B cell (primary cell): ENCODE results near the gene RET. TPM values are rescaled to one million over a fixed set of nuclear protein-coding genes. Genes with fewer than 3 reads are reported as not detected.

Experiments
- ATAC-seq: fragments of 200-7000 bp; cut with Tn5 transposase; one replicate; pipeline ENCODE4 v1.10.0; 2021; ENCODE audit warnings: low read depth, mild to moderate bottlenecking, moderate number of reproducible peaks, moderate library complexity
- CTCF ChIA-PET: fragments of 350-600 bp; sonication (Branson Sonifier 250); formaldehyde crosslinking; loops from one replicate; lab custom pipeline; 2021; ENCODE audit warnings: antibody characterized with exemption, inconsistent platforms; lab: Charles Lee
- POLR2A ChIA-PET: fragments of 350-600 bp; sonication (Branson Sonifier 250); formaldehyde crosslinking; loops from one replicate; lab custom pipeline; 2021; ENCODE audit warnings: antibody characterized with exemption; lab: Charles Lee
- DNase-seq: peaks from one replicate; pipeline ENCODE4 v3.0.0; 2013
- H2AFZ ChIP-seq: 2 replicates; pipeline ENCODE4 v1.6.1; 2012; ENCODE audit warnings: mild to moderate bottlenecking, low read depth, low read length; ENCODE audit not compliant: insufficient read depth, poor library complexity, severe bottlenecking
- H3K27ac ChIP-seq, 2 donors: 1 replicate in 1 of 2; 2 replicates in 1 of 2; pipeline ENCODE4 v1.5.1; 2012 to 2013; ENCODE audit warnings: low read length in 2 of 2, mild to moderate bottlenecking in 2 of 2, moderate library complexity in 1 of 2
- H3K27me3 ChIP-seq, 4 experiments: fragments of 200-600 bp in 1 of 4; sonication (generic) in 1 of 4; replicated peaks in 1 of 4; 1 replicate in 2 of 4; 2 replicates in 2 of 4; pipeline versions ENCODE4 v1.6.1 to v1.7.0; 2013 to 2016; ENCODE audit warnings: low read length in 3 of 4, mild to moderate bottlenecking in 2 of 4, mixed read lengths in 1 of 4, moderate library complexity in 1 of 4; ENCODE audit not compliant: insufficient read depth in 4 of 4, control insufficient read depth in 3 of 4; ENCODE audit errors: control extremely low read depth in 1 of 4
- H3K36me3 ChIP-seq, 2 experiments: replicated peaks in 1 of 2; 1 replicate in 1 of 2; 2 replicates in 1 of 2; pipeline versions ENCODE4 v1.6.1 to v1.7.1; 2013; ENCODE audit warnings: low read length in 1 of 2; ENCODE audit not compliant: insufficient read depth in 2 of 2, control insufficient read depth in 1 of 2; ENCODE audit errors: control extremely low read depth in 1 of 2, extremely low read depth in 1 of 2
- H3K4me1 ChIP-seq, 2 donors: fragments of 200-600 bp in 1 of 2; sonication (generic) in 1 of 2; 1 replicate in 1 of 2; 2 replicates in 1 of 2; pipeline versions ENCODE4 v1.5.1 to v1.6.1; 2013 to 2017; ENCODE audit warnings: low read length in 2 of 2; ENCODE audit not compliant: control insufficient read depth in 2 of 2, insufficient read depth in 2 of 2
- H3K4me2 ChIP-seq: replicated peaks from 2 replicates; pipeline ENCODE3; 2012; ENCODE audit warnings: mild to moderate bottlenecking, low read depth, low read length; ENCODE audit not compliant: poor library complexity, severe bottlenecking
- H3K4me3 ChIP-seq, 5 experiments: fragments of 200-600 bp in 1 of 5; sonication (generic) in 1 of 5; 1 replicate in 3 of 5; 2 replicates in 2 of 5; pipeline versions ENCODE4 v1.5.1 to v1.7.0; 2011 to 2016; ENCODE audit warnings: low read length in 4 of 5, mild to moderate bottlenecking in 4 of 5, low read depth in 2 of 5, control low read depth in 1 of 5, moderate library complexity in 1 of 5; ENCODE audit not compliant: insufficient read depth in 1 of 5; ENCODE audit errors: control extremely low read depth in 1 of 5, extremely low read depth in 1 of 5
- H3K79me2 ChIP-seq: fragments of 200-600 bp; sonication (generic); one replicate; pipeline ENCODE4 v1.6.0; 2016; ENCODE audit warnings: low read length; ENCODE audit not compliant: control insufficient read depth, insufficient read depth
- H3K9ac ChIP-seq: fragments of 200-600 bp; sonication (generic); 2 replicates; pipeline ENCODE4 v1.6.1; 2017; ENCODE audit warnings: mild to moderate bottlenecking, low read length, moderate library complexity
- H3K9me3 ChIP-seq, 3 donors: one replicate each; pipeline versions ENCODE4 v1.6.1 to v1.7.1; 2013; ENCODE audit warnings: low read length in 2 of 3; ENCODE audit not compliant: control insufficient read depth in 2 of 3, insufficient read depth in 1 of 3; ENCODE audit errors: control extremely low read depth in 1 of 3
- H4K20me1 ChIP-seq: 2 replicates; pipeline ENCODE4 v1.6.0; 2012; ENCODE audit warnings: mild to moderate bottlenecking, low read length; ENCODE audit not compliant: insufficient read depth, control insufficient read depth, poor library complexity, severe bottlenecking
- H3K27ac Mint-ChIP-seq: one replicate; pipeline ENCODE4 v1.8.0; 2021; ENCODE audit warnings: mixed read lengths
- H3K27me3 Mint-ChIP-seq: one replicate; pipeline ENCODE4 v1.8.0; 2021; ENCODE audit warnings: mixed read lengths
- H3K4me1 Mint-ChIP-seq: one replicate; pipeline ENCODE4 v1.8.0; 2021; ENCODE audit warnings: mixed read lengths
- H3K4me3 Mint-ChIP-seq: one replicate; pipeline ENCODE4 v1.8.0; 2021; ENCODE audit warnings: mixed read lengths
- H3K9me3 Mint-ChIP-seq: one replicate; pipeline ENCODE4 v1.8.0; 2022; ENCODE audit warnings: mixed read lengths; ENCODE audit not compliant: insufficient read depth
- CTCF ChIP-seq: fragments of 200-600 bp; IDR thresholded peaks from one replicate; pipeline ENCODE4 v1.8.0; 2022; ENCODE audit warnings: antibody characterized with exemption, mild to moderate bottlenecking
- EZH2 ChIP-seq: IDR thresholded peaks from 2 replicates; pipeline ENCODE4 v1.6.1; 2012; ENCODE audit warnings: borderline replicate concordance, low read depth, mild to moderate bottlenecking, moderate library complexity, low read length; ENCODE audit not compliant: insufficient read depth, poor library complexity, severe bottlenecking
- WGBS: methylation state at CpG from one replicate; pipeline ENCODE4 v1.1.5; 2013; ENCODE audit warnings: missing lambda C conversion rate; ENCODE audit not compliant: insufficient coverage; 5-methylcytosine and 5-hydroxymethylcytosine counted together
- intact Hi-C: fragments of 100-400 bp; cut with micrococcal nuclease; formaldehyde crosslinking; loops from one replicate; pipeline ENCODE4 v1.10.0; 2022
- polyA plus RNA-seq: library from polyadenylated mRNA; depleted of rRNA; stranded (reverse); fragments of >200 nt; gene quantifications from 2 replicates; pipeline ENCODE4 v1.2.3, GENCODE V29; 2012
- total RNA-seq, 2 donors: library from RNA; stranded (reverse); fragments of 120-200 nt in 1 of 2; gene quantifications; 1 replicate in 1 of 2; 2 replicates in 1 of 2; pipeline versions ENCODE4 v1.2.3 to v1.2.4, GENCODE V29; 2013 to 2022

The RET gene
- total and polyA plus RNA-seq, 2 donors (not counting 1 experiment from before 2014, with no cell fraction given) = 0.16 to 0.27 TPM

- ChIA-PET CTCF (interaction anchor here (0.8 kb wide), 1 partner anchor 20 kb away, joined by 3 read pairs; no protein-coding TSS in a partner anchor), POLR2A (no interaction called here)
- DNase-seq (no peak), ATAC-seq (no peak)
- intact Hi-C loops = no loop called here
- no peaks in the 10 kb centered on the region for H3K27me3 ChIP-seq
- H3K4me3 ChIP-seq = no peak overlapping the region
- H2AFZ ChIP-seq = peak overlapping the region; percentile 29
- no peak overlapping the region for H3K27ac ChIP-seq
- H3K79me2 ChIP-seq = no peaks in the 10 kb centered on the region
- 82% methylated on average over 8 of the region's 9 CpGs for WGBS
- no peak overlapping the region for H3K4me2 ChIP-seq
- no peaks in the 10 kb centered on the region for H3K27me3 Mint-ChIP-seq
- no peak overlapping the region for H3K27ac Mint-ChIP-seq
- H3K9me3 Mint-ChIP-seq = no peaks in the 10 kb centered on the region
- H4K20me1 ChIP-seq = no peaks in the 10 kb centered on the region
- no peaks in the 10 kb centered on the region for H3K36me3 ChIP-seq
- peaks cover 63% of the 10 kb centered on the region for H3K4me1 Mint-ChIP-seq
- no peak overlapping the region for H3K4me3 Mint-ChIP-seq
- H3K9ac ChIP-seq = no peak overlapping the region
- peaks cover 38 to 57% of the 10 kb centered on the region in 2 donors for H3K4me1 ChIP-seq
- peaks cover 0 to 3% (median 0%) of the 10 kb centered on the region in 3 donors for H3K9me3 ChIP-seq
- TF ChIP-seq EZH2 (no peak), CTCF (no peak)
Observed at GRCh38 chr10:43124574-43125273, 47.9 kb downstream of the RET start.

GRCh38 chr10:43125274-43125845 is 48.5 kb downstream of the RET start:
- ChIA-PET POLR2A (no interaction called here), CTCF (interaction anchor here (0.8 kb wide), 1 partner anchor 20 kb away, joined by 3 read pairs; no protein-coding TSS in a partner anchor)
- Histone ChIP-seq H4K20me1 (no peaks in the 10 kb centered on the region), H3K79me2 (no peaks in the 10 kb centered on the region), H3K27ac (no peak overlapping the region), H3K27me3 (no peaks in the 10 kb centered on the region), H3K9ac (no peak overlapping the region), H2AFZ (no peak overlapping the region), H3K9me3 (no peaks in the 10 kb centered on the region), H3K4me1 (peaks cover 35 to 54% of the 10 kb centered on the region in 2 donors), H3K36me3 (no peaks in the 10 kb centered on the region), H3K4me2 (no peak overlapping the region), H3K4me3 (no peak overlapping the region)
- Mint-ChIP-seq H3K4me3 (no peak overlapping the region), H3K9me3 (no peaks in the 10 kb centered on the region), H3K27ac (peak overlapping the region; percentile 26), H3K27me3 (no peaks in the 10 kb centered on the region), H3K4me1 (peaks cover 62% of the 10 kb centered on the region)
- over 99% methylated on average over 8 of the region's 8 CpGs for WGBS
- no peak for ATAC-seq
- TF ChIP-seq CTCF (no peak), EZH2 (no peak)
- intact Hi-C loops = no loop called here
- DNase-seq = no peak
